H9 (cell line): ENCODE measurements around the gene RHOU. TPM values are rescaled to one million over a fixed set of nuclear protein-coding genes. Genes with fewer than 3 reads are reported as not detected.

Experiments used
- DNase-seq: peaks from one replicate; pipeline ENCODE4 v3.0.0-alpha.2; 2017
- H2AFZ ChIP-seq: one replicate; pipeline ENCODE4 v1.6.1; 2013; ENCODE audit warnings: mild to moderate bottlenecking, low read length, control low read depth, moderate library complexity
- H2AK5ac ChIP-seq: 2 replicates; pipeline ENCODE4 v1.6.1; 2013; ENCODE audit warnings: low read length, control low read depth, mixed read lengths; ENCODE audit not compliant: insufficient read length
- H2BK120ac ChIP-seq: one replicate; pipeline ENCODE4 v1.6.1; 2013; ENCODE audit warnings: low read depth, mild to moderate bottlenecking, low read length, control low read depth, inconsistent platforms; ENCODE audit not compliant: poor library complexity, severe bottlenecking
- H2BK12ac ChIP-seq: 2 replicates; pipeline ENCODE4 v1.6.1; 2013; ENCODE audit warnings: low read length, control low read depth, mixed read lengths, low read depth; ENCODE audit not compliant: insufficient read length
- H2BK15ac ChIP-seq: 2 replicates; pipeline ENCODE4 v1.6.1; 2013; ENCODE audit warnings: low read depth, low read length, control low read depth
- H2BK20ac ChIP-seq: one replicate; pipeline ENCODE4 v1.6.1; 2013; ENCODE audit warnings: low read depth, mild to moderate bottlenecking, low read length, control low read depth, inconsistent platforms; ENCODE audit not compliant: poor library complexity, severe bottlenecking
- H2BK5ac ChIP-seq: 2 replicates; pipeline ENCODE4 v1.6.1; 2013; ENCODE audit warnings: low read length, control low read depth, mixed read lengths; ENCODE audit not compliant: insufficient read length
- H3K14ac ChIP-seq: 2 replicates; pipeline ENCODE4 v1.6.1; 2013; ENCODE audit warnings: low read length, control low read depth; ENCODE audit not compliant: insufficient read depth
- H3K18ac ChIP-seq: 2 replicates; pipeline ENCODE4 v1.6.1; 2013; ENCODE audit warnings: low read depth, mild to moderate bottlenecking, mixed read lengths, low read length, control low read depth; ENCODE audit not compliant: insufficient read length
- H3K23ac ChIP-seq: 2 replicates; pipeline ENCODE4 v1.6.1; 2013; ENCODE audit warnings: low read length, control low read depth, mixed read lengths, low read depth; ENCODE audit not compliant: insufficient read length
- H3K23me2 ChIP-seq: 2 replicates; pipeline ENCODE4 v1.6.1; 2013; ENCODE audit warnings: low read depth, mild to moderate bottlenecking, mixed read lengths, low read length, control low read depth; ENCODE audit not compliant: insufficient read length, poor library complexity, severe bottlenecking
- H3K27ac ChIP-seq: 2 replicates; pipeline ENCODE4 v1.5.1; 2013; ENCODE audit warnings: low read length, control low read depth, mixed read lengths, low read depth; ENCODE audit not compliant: insufficient read length
- H3K27me3 ChIP-seq: 2 replicates; pipeline ENCODE4 v1.6.1; 2013; ENCODE audit warnings: low read length, control low read depth, inconsistent platforms; ENCODE audit not compliant: insufficient read depth
- H3K4ac ChIP-seq: 2 replicates; pipeline ENCODE4 v1.6.1; 2013; ENCODE audit warnings: low read depth, mild to moderate bottlenecking, control low read depth, inconsistent platforms, low read length, moderate library complexity
- H3K4me1 ChIP-seq: 2 replicates; pipeline ENCODE4 v1.6.1; 2013; ENCODE audit warnings: low read length, control low read depth, inconsistent platforms; ENCODE audit not compliant: insufficient read depth
- H3K4me2 ChIP-seq: 2 replicates; pipeline ENCODE4 v1.6.1; 2013; ENCODE audit warnings: low read length, control low read depth, mixed read lengths; ENCODE audit not compliant: insufficient read length, insufficient read depth
- H3K56ac ChIP-seq: 2 replicates; pipeline ENCODE4 v1.6.1; 2013; ENCODE audit warnings: low read depth, mild to moderate bottlenecking, mixed read lengths, low read length, control low read depth; ENCODE audit not compliant: insufficient read length
- H3K79me1 ChIP-seq: 2 replicates; pipeline ENCODE4 v1.6.1; 2013; ENCODE audit warnings: low read depth, mild to moderate bottlenecking, moderate library complexity, low read length, control low read depth, inconsistent platforms; ENCODE audit not compliant: insufficient read depth, poor library complexity, severe bottlenecking
- H3K79me2 ChIP-seq: 2 replicates; pipeline ENCODE4 v1.6.1; 2013; ENCODE audit warnings: low read length, control low read depth, inconsistent platforms; ENCODE audit not compliant: insufficient read depth
- H3K9ac ChIP-seq: 2 replicates; pipeline ENCODE4 v1.6.1; 2013; ENCODE audit warnings: low read length, control low read depth, mixed read lengths; ENCODE audit not compliant: insufficient read length; ENCODE audit errors: extremely low read depth
- H3K9me3 ChIP-seq: one replicate; pipeline ENCODE4 v1.6.1; 2013; ENCODE audit warnings: low read depth, low read length, inconsistent platforms; ENCODE audit not compliant: control insufficient read depth
- H3T11ph ChIP-seq: one replicate; pipeline ENCODE4 v1.6.1; 2013; ENCODE audit warnings: mild to moderate bottlenecking, low read length, control low read depth, inconsistent platforms
- H4K20me1 ChIP-seq: one replicate; pipeline ENCODE4 v1.6.1; 2013; ENCODE audit not compliant: control insufficient read depth, insufficient read length, insufficient read depth
- H4K5ac ChIP-seq: 2 replicates; pipeline ENCODE4 v1.6.1; 2013; ENCODE audit warnings: low read depth, mild to moderate bottlenecking, mixed read lengths, low read length, control low read depth; ENCODE audit not compliant: insufficient read length
- H4K8ac ChIP-seq: replicated peaks from 2 replicates; pipeline ENCODE4 v1.6.1; 2013; ENCODE audit warnings: low read length, control low read depth, mixed read lengths, low read depth; ENCODE audit not compliant: insufficient read length
- H4K91ac ChIP-seq: 2 replicates; pipeline ENCODE4 v1.6.1; 2013; ENCODE audit warnings: low read depth, mild to moderate bottlenecking, moderate library complexity, mixed read lengths, low read length, control low read depth; ENCODE audit not compliant: insufficient read length
- H3K27ac Mint-ChIP-seq, 3 experiments: 2 replicates in 2 of 3; 3 replicates in 1 of 3; pipeline ENCODE4 v1.8.0; 2020 to 2021; ENCODE audit warnings: mixed read lengths in 3 of 3, mild to moderate bottlenecking in 1 of 3, moderate library complexity in 1 of 3
- H3K27me3 Mint-ChIP-seq: 2 replicates; pipeline ENCODE4 v1.8.0; 2021; ENCODE audit warnings: low read depth, mild to moderate bottlenecking, moderate library complexity, mixed read lengths
- H3K36me3 Mint-ChIP-seq, 3 experiments: 2 replicates in 2 of 3; 3 replicates in 1 of 3; pipeline ENCODE4 v1.8.0; 2020 to 2021; ENCODE audit warnings: low read depth in 3 of 3, mixed read lengths in 3 of 3; ENCODE audit not compliant: insufficient read depth in 1 of 3
- H3K4me1 Mint-ChIP-seq, 2 experiments: 2 replicates each; pipeline ENCODE4 v1.8.0; 2020; ENCODE audit warnings: mixed read lengths in 2 of 2
- H3K4me3 Mint-ChIP-seq, 2 experiments: 2 replicates in 1 of 2; 3 replicates in 1 of 2; pipeline ENCODE4 v1.8.0; 2020 to 2021; ENCODE audit warnings: mild to moderate bottlenecking in 2 of 2, mixed read lengths in 2 of 2, moderate library complexity in 1 of 2
- H3K9me3 Mint-ChIP-seq, 2 experiments: 2 replicates in 1 of 2; 3 replicates in 1 of 2; pipeline ENCODE4 v1.8.0; 2020; ENCODE audit warnings: mild to moderate bottlenecking in 2 of 2, mixed read lengths in 2 of 2, moderate library complexity in 1 of 2
- WGBS: extraction: QIAGEN DNeasy Blood & Tissue Kit; methylation state at CpG from one replicate; pipeline ENCODE4 v1.1.7; 2013; ENCODE audit warnings: missing lambda C conversion rate, low lambda C conversion rate, mixed read lengths; ENCODE audit not compliant: insufficient read length; ENCODE audit errors: extremely low coverage; 5-methylcytosine and 5-hydroxymethylcytosine counted together
- total RNA-seq: library from RNA; stranded (reverse); gene quantifications from 2 replicates; pipeline ENCODE4 v1.2.1, GENCODE V29; 2021
- TF ChIP-seq, protein P1 (sequence below): fragments of 200-600 bp; sonication (generic); conservative IDR thresholded peaks from 3 replicates; pipeline ENCODE4 v1.8.0; 2021; ENCODE audit warnings: antibody characterized with exemption, mild to moderate bottlenecking

Gene RHOU
- total RNA-seq, 1 experiment from 2014 or later, result 3.9 TPM

DNA sequence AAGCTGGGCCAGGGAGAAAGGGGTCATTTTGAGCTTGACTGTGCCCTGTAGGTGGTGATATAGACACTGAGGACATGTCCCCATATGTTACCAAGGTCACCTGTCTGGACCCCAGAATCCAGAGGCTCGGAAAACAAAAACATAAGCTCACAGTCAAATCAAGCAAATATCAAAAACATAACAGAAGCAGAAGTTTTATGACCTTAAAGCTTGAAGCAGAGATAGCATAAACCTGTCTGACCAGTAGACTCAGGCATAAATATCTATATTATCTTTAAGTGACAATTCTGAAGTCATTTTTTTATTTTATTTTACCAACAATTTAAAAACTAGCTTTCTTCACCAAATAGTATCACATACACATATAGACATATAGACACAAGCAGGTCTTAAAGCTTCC, 32.8 kb upstream of the RHOU start:
- no peak overlapping the region for H2BK15ac ChIP-seq
- H3K4me1 Mint-ChIP-seq, result peaks cover 2% of the 10 kb centered on the region in 2 experiments
- no peak overlapping the region for H2BK12ac ChIP-seq
- no peaks in the 10 kb centered on the region for H4K20me1 ChIP-seq
- no peak overlapping the region for H3K9ac ChIP-seq
- no peak overlapping the region for H3K4ac ChIP-seq
- H2AFZ ChIP-seq, result no peak overlapping the region
- H3K9me3 Mint-ChIP-seq, result no peaks in the 10 kb centered on the region
- H3T11ph ChIP-seq, result no peak overlapping the region
- H3K79me2 ChIP-seq, result no peaks in the 10 kb centered on the region
- H3K14ac ChIP-seq, result no peak overlapping the region
- H3K4me2 ChIP-seq, result no peak overlapping the region
- H3K79me1 ChIP-seq, result no peaks in the 10 kb centered on the region
- no peak overlapping the region for H3K18ac ChIP-seq
- H3K27me3 ChIP-seq, result no peaks in the 10 kb centered on the region
- H3K56ac ChIP-seq, result no peak overlapping the region
- no peak for DNase-seq
- no CpG with 5 or more reads among the region's 1 CpG for WGBS
- H3K23me2 ChIP-seq, result no peaks in the 10 kb centered on the region
- H4K91ac ChIP-seq, result no peak overlapping the region
- no peak overlapping the region for H3K27ac ChIP-seq
- H4K8ac ChIP-seq, result no peak overlapping the region
- no peak overlapping the region for H2AK5ac ChIP-seq
- H3K23ac ChIP-seq, result no peak overlapping the region
- H2BK120ac ChIP-seq, result no peak overlapping the region
- H2BK20ac ChIP-seq, result no peak overlapping the region
- no peaks in the 10 kb centered on the region for H3K9me3 ChIP-seq
- no peak overlapping the region for H3K4me3 Mint-ChIP-seq
- TF ChIP-seq, protein P1, sequence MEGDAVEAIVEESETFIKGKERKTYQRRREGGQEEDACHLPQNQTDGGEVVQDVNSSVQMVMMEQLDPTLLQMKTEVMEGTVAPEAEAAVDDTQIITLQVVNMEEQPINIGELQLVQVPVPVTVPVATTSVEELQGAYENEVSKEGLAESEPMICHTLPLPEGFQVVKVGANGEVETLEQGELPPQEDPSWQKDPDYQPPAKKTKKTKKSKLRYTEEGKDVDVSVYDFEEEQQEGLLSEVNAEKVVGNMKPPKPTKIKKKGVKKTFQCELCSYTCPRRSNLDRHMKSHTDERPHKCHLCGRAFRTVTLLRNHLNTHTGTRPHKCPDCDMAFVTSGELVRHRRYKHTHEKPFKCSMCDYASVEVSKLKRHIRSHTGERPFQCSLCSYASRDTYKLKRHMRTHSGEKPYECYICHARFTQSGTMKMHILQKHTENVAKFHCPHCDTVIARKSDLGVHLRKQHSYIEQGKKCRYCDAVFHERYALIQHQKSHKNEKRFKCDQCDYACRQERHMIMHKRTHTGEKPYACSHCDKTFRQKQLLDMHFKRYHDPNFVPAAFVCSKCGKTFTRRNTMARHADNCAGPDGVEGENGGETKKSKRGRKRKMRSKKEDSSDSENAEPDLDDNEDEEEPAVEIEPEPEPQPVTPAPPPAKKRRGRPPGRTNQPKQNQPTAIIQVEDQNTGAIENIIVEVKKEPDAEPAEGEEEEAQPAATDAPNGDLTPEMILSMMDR, result no peak
- no peaks in the 10 kb centered on the region for H3K27me3 Mint-ChIP-seq
- no peak overlapping the region for H4K5ac ChIP-seq
- no peaks in the 10 kb centered on the region for H3K36me3 Mint-ChIP-seq
- peaks cover 2% of the 10 kb centered on the region; the same call in 1 of the 2 replicates for H3K4me1 ChIP-seq
- H2BK5ac ChIP-seq, result no peak overlapping the region
- no peak overlapping the region for H3K27ac Mint-ChIP-seq
